Right kidney (tissue), 1 donor: ENCODE results near the gene ENTPD8.
"Not testable (repeated sequence)": the region's sequence is repeated elsewhere in the genome, so short reads cannot be mapped to it uniquely, and the experiment has no call there.

Experiments used
- DNase-seq: peaks from one replicate; pipeline ENCODE4 v3.0.0-alpha.2; 2016

Gene ENTPD8

GRCh38 chr9:137477778-137478612 lies 36.8 kb upstream of the ENTPD8 start:
- DNase-seq, result no peak

GRCh38 chr9:137476856-137477255 lies 35.7 kb upstream of the ENTPD8 start:
- DNase-seq, result no peak

DNA sequence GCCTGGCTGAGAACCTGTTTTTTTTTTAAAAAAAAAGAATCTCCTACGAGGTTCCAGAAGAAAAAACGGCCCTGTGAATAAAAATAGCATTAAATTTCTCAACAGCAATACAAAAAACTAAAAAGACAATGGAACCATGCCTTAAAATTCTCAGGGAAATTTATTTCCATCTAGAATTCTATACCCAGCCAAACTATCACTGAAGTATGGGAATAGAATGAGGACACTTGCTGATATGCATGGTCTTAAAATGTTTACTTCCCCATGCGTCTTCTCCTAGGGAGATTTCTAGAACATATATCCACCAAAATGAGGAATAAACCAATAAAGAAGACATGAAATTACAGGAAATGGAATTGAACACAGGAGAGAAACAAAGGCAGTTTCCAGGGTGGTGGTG lies 34.5 kb upstream of the ENTPD8 start:
- DNase-seq, result no peak

- DNase-seq, result no peak
These were observed 33.1 kb upstream of the ENTPD8 start for GRCh38 chr9:137474271-137474670.

DNA sequence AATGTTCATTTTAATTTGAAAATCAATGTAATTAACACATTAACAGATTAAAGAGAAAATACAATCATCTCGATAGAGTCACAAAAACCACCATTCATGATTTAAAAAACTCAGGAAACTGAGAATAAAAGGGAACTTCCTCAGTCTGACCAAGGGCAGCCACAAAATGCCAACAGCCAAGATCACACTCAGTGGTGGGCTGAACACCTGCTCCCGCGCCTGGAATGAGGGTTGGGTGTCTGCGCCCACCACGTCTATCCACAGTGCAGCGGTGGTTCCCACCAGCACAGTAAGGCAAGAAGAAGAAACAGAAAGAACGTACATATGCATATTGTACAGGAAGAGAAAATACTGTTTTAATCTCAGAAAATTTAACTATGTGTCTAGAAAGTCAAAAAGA lies 29.6 kb upstream of the ENTPD8 start:
- DNase-seq, result no peak

- DNase-seq, result no peak
These were observed 26.7 kb upstream of the ENTPD8 start for GRCh38 chr9:137467896-137468295.

- DNase-seq, result no peak
These were observed 26.0 kb upstream of the ENTPD8 start for GRCh38 chr9:137467161-137467581.

DNA sequence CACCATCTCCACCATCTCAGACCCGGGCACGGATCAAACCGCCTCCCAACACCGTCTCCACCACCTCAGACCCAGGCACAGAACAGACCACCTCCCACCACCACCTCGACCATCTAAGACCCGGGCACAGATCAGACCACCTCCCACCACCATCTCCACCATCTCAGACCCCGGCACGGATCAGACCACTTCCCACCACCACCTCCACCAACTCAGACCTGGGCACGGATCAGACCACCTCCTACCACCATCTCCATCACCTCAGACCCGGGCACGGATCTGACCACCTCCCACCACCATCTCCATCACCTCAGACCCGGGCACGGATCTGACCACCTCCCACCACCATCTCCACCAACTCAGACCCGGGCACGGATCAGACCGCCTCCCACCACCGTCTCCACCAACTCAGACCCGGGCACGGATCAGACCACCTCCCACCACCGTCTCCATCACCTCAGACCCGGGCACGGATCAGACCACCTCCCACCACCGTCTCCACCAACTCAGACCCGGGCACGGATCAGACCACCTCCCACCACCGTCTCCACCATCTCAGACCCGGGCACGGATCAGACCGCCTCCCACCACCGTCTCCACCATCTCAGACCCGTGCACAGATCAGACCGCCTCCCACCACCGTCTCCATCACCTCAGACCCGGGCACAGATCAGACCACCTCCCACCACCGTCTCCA lies 25.4 kb upstream of the ENTPD8 start:
- not testable (repeated sequence) for DNase-seq

DNA sequence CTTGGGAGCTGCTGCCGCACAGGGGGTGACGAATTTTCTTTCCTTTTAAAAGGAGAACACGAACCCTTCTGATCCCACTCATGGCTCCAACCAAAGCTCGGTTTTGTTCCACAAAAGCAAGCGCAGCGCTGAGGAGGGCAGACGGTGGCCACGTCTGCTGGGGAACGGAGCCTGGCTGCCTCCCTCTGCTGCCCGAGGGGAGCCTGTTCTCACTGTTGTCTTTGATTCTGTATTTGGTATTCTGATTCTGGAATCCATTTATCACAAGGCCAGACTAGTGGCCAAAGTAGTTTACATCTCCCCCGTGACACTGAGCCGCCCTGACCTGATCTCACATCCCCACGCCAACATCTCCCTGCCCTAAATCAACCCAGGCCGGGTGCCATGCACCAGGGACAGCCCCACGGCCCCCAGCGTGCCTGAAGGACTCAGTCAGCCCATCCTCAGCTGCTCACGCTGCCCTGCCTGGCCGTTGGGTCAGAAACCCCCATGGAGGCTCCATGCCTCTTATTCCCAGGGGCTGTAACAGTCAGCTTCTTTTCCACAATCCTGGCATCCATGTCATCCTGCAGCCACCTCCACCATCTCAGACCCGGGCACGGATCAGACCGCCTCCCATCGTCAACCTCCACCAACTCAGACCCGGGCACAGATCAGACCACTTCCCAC lies 24.7 kb upstream of the ENTPD8 start:
- DNase-seq, result no peak

- no peak for DNase-seq
These were observed 24.0 kb upstream of the ENTPD8 start for GRCh38 chr9:137465000-137465719.

GRCh38 chr9:137464291-137464999 lies 23.3 kb upstream of the ENTPD8 start:
- DNase-seq, result no peak

DNA sequence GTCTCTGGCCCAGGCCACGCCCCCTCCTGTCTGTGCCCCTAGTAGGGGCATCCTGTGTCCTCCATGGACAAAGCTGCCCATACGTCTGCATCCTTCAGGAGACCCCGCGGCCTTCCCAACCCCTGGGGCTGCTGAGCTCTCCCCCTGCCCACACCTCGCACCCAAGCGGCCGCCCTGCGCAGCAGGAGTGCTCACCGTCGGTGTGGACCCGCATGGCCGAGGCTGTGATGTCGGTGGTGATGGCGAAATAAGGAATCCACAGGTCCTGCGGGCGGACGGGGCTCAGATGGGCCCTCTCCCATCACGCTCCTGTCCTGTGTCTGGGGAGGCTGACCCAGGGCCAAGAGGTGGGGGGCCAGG lies 22.8 kb upstream of the ENTPD8 start:
- DNase-seq, result no peak

DNA sequence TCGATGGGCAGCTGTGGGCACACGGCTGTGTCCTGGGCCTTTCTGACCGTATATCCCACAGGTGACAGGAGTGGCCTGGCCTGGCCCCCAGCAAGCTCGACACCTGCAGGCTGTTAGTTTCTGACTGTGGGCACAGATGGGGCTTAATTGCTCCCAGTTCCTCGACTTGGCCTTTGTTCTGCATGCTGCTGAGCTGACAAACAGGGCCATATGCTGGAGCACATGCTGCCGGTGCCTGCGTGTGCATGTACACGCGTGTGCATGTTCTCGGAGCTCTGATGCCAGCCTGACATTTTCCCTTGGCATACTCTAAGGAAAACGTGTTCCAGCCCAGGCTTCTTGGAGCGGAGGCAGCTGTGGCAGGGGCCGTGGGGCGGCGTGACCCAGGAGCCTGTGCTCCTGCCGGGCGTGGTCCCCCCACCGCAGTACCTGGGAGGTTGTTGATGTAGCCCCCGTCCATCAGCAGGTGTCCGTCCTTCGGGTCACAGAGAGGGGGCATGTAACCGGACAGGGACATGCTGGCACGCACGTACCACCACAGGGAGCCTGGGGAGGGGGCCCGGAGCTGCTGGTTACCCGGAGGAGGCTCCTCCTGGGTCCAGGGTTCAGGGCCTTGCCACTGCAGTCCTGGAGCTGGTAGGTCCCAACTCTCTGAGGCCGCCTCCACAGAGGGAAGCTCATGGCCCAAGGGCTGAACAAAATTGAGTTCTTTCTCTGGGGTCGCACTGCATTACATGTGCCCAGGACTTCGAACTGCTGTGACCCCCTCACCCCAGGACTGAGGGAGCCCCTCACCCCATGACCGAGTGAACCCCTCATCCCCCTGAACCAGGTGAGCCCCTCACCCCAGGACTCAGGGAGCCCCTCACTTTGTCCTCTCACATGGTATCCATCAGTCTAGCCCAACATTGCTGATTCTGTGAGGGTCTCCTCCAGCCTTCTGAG lies 22.1 kb upstream of the ENTPD8 start:
- no peak for DNase-seq

- DNase-seq, result no peak
These were observed 21.3 kb upstream of the ENTPD8 start for GRCh38 chr9:137462396-137462985.

DNA sequence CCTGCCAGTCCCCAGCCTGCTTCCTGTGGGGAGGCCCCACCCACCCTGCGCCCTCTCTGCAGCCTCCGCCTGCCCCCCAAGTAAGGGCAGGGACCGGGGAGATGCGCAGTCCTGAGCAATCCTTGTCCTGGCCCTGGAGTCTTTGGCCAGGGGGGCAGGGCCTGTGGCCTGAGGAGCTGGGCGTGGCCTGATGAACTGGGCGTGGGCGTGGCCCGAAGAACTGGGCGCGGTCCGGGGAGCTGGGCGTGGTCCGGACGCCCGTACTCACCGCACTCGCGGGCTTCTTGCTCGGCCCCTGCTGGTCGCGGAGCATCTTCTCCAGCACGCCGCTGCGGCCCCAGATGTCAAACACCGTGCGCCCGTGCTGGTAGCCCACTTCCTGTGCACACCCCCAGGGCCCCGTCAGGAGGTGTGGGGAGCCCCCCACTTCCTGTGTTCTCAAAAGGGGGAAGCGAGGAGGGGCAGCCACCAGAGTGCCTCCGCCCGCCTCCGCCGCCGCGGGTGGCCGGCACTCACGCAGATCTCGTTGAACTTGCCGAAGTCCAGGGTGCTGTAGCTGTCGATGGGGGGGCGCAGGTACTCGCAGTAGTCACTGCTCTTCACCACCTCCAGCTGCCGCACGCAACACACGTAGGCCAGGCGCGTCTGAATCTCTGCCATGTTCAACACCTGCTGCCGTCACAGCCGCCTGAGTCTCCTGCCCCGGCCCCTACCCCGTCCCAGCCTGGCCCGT lies 20.7 kb upstream of the ENTPD8 start:
- no peak for DNase-seq

GRCh38 chr9:137461316-137461662 lies 20.1 kb upstream of the ENTPD8 start:
- DNase-seq, result no peak

DNA sequence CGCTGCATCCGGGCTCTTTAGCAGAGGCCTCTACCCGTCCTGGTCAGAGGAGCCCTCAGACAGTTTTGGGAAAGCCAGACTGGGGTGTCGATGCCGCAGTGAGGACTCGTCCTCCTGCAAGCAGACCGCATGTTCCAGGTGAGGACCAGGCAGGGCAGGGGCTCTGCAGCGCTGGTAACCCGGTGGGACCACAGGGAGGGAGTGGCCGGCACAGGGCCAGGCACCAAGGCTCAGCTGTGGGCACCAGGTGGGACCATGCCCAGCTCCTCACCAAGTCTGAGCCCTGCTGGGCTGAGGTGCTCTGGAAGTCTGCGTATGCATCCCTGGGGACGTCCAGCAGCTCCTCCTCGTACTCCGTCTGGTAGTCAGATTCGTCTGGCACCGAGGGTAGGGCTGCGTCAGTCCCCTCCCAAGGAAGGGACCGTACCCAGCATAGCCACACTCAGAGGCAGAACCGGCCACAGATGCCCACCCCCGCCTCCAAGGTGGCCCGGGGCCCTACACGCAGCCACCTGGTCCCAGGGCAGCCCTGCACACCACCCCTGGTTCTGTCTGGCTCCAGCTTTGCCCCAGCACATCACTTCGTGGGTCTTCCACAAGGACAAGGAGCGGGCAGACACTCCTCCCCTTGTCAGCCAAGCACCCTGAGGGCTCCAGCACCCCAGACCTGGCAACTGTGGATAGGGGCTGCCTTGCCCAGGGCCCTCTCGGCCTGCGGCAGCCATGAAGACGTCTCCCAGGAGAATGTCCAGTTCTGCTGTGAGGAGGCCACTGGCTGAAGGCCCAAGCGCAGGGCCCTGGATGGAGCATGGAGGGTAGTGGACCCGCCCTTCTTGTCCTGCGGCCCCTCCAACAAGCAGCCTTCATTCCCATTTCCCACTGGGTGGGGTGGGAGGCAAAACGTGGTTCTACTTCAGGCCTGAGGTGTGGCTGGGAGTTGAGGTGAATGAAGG lies 19.5 kb upstream of the ENTPD8 start:
- DNase-seq, result no peak

DNA sequence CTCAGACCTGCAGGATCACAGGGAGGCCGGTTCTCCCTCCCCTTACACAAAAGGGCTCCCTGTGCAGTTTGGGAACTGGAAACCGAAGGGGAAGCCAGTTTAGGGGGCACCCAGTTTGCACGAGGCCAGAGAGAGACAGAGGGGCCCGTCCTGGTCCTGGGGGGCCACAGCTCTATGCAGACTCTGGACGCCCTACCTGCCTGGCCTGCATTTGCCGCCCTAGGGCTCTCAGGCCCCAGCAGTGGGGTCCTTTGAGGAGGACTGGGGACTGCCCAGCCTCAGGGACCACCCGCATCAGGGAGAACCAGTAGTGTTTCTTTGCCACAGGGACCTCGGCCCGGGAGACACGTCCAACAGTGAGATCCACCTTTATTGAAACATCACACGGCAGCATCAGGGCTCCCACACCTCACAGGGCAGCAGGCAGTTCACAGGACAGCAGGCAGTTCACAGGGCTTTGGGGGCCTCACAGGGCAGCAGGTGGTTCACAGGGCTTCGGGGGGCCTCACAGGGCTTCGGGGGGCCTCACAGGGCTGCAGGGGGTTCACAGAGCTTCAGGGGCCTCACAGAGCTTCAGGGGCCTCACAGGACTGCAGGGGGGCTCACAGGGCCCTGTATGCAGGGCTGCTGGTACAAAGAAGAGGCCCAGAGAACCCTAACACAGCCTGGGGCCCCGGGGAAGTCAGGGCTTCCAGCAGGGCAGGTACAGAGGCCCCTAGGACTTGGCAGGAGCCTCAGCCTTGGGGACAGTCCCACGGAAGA lies 18.6 kb upstream of the ENTPD8 start:
- DNase-seq, result no peak
